ENCODE results near the gene AARSD1.
"Not testable (repeated sequence)": the region's sequence is repeated elsewhere in the genome, so short reads cannot be mapped to it uniquely, and the experiment has no call there.

Gene AARSD1

DNA sequence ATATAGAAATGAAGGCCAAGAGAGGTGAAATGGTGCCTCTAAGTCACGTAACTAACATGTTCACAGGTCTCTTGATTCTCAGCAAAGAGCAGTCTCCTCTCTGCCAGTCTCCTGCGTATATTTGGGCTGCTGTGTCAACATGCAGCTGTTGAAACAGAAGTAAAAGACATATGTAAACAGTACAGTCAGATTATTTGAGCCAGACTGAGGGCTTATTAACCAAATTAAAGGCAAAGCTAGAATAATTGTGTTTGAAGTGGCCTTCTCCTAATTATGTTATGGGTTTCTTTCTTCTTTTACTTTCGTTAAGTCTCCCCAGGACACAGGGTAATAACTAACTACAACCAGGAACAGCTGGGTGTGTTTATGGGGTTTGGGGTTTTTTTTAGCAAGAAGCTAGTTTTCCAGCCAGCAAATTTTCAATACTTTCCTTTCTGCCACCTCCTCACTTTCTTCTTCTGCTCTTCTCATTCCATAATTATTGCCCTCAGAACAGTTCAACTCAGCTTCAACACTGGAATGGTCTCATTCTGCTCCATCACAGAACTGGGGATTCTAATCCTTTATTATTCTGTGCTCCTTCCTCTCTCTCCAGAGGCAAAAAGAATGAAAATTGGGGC lies 45.2 kb downstream of the AARSD1 start:
- Histone ChIP-seq H2AFZ (ENCODE audit: low read length) (peak overlapping the region; percentile 80), H3K9ac (ENCODE audit: low read length) (peak overlapping the region; percentile 30; the same call in 1 of the 2 replicates), H3K36me3 (replicated peaks; ENCODE audit: insufficient read depth, low read length) (no peaks in the 10 kb centered on the region), H3K79me2 (ENCODE audit: low read length) (no peaks in the 10 kb centered on the region), H3K27me3 (replicated peaks; ENCODE audit: insufficient read depth, low read length) (no peaks in the 10 kb centered on the region), H3K27ac (ENCODE audit: low read length) (peak overlapping the region; percentile 66), H4K20me1 (ENCODE audit: insufficient read depth, low read length) (no peaks in the 10 kb centered on the region), H3K4me1 (ENCODE audit: low read length) (peaks cover 24% of the 10 kb centered on the region), H3K4me3 (ENCODE audit: low read length) (peak overlapping the region; percentile 38; the same call in 1 of the 2 replicates), H3K9me3 (replicated peaks; ENCODE audit: insufficient read depth, low read length) (no peaks in the 10 kb centered on the region), H3K4me2 (ENCODE audit: low read depth, low read length) (peak overlapping the region; percentile 66), H3K9me2 (replicated peaks; ENCODE audit: insufficient read depth, low read length) (no peaks in the 10 kb centered on the region), H3F3A (ENCODE audit: insufficient read depth, low read length) (peaks cover 19% of the 10 kb centered on the region)
- peak; percentile 51 for DNase-seq
- TF ChIP-seq EZH2phosphoT487 (IDR thresholded peaks at IDR 0.05; ENCODE audit: low read length) (no peak), EZH2 (optimal IDR thresholded peaks at IDR 0.05; ENCODE audit: low read depth, low read length) (no peak), CTCF (IDR thresholded peaks at IDR 0.05; ENCODE audit: low read length) (no peak)

DNA sequence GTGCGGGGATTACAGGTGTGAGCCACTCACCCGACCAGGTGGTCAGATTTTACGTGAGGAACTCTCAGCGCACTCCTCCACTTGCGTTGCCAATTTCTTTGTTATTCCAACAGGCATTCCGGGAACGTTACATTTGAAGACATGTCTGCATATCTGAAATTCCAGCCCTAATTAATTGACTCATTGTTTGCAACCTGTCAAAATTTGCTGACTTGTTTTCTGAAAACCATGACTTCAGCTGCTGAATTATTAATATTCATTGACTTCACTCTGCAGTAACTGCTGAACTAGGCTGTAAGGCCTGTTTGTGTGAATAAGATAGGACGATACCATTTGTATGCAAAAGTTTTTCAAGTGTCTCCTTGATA lies 47.0 kb downstream of the AARSD1 start:
- Histone ChIP-seq H3K9me3 (replicated peaks; ENCODE audit: insufficient read depth, low read length) (no peaks in the 10 kb centered on the region), H3K27me3 (replicated peaks; ENCODE audit: insufficient read depth, low read length) (no peaks in the 10 kb centered on the region), H3K4me3 (ENCODE audit: low read length) (no peak overlapping the region), H3K36me3 (replicated peaks; ENCODE audit: insufficient read depth, low read length) (no peaks in the 10 kb centered on the region), H3K9me2 (replicated peaks; ENCODE audit: insufficient read depth, low read length) (no peaks in the 10 kb centered on the region), H3K9ac (ENCODE audit: low read length) (no peak overlapping the region), H3K4me1 (ENCODE audit: low read length) (peaks cover 24% of the 10 kb centered on the region), H3F3A (ENCODE audit: insufficient read depth, low read length) (peaks cover 19% of the 10 kb centered on the region), H2AFZ (ENCODE audit: low read length) (no peak overlapping the region), H3K79me2 (ENCODE audit: low read length) (no peaks in the 10 kb centered on the region), H3K27ac (ENCODE audit: low read length) (no peak overlapping the region), H4K20me1 (ENCODE audit: insufficient read depth, low read length) (no peaks in the 10 kb centered on the region), H3K4me2 (ENCODE audit: low read depth, low read length) (no peak overlapping the region)
- no peak for DNase-seq
- TF ChIP-seq EZH2phosphoT487 (IDR thresholded peaks at IDR 0.05; ENCODE audit: low read length): no peak
- TF ChIP-seq EZH2 (optimal IDR thresholded peaks at IDR 0.05; ENCODE audit: low read depth, low read length): no peak
- no peak for TF ChIP-seq CTCF (IDR thresholded peaks at IDR 0.05; ENCODE audit: low read length)

GRCh38 chr17:42916388-42917235 lies 47.6 kb downstream of the AARSD1 start:
- H3K4me2 ChIP-seq (ENCODE audit: low read depth, low read length); H3K27me3 ChIP-seq (replicated peaks; ENCODE audit: insufficient read depth, low read length); H3K9ac ChIP-seq (ENCODE audit: low read length); H4K20me1 ChIP-seq (ENCODE audit: insufficient read depth, low read length); H3K4me3 ChIP-seq (ENCODE audit: low read length); H3K36me3 ChIP-seq (replicated peaks; ENCODE audit: insufficient read depth, low read length); H3K9me3 ChIP-seq (replicated peaks; ENCODE audit: insufficient read depth, low read length); H3K9me2 ChIP-seq (replicated peaks; ENCODE audit: insufficient read depth, low read length); H3K27ac ChIP-seq (ENCODE audit: low read length); H2AFZ ChIP-seq (ENCODE audit: low read length); H3K79me2 ChIP-seq (ENCODE audit: low read length); DNase-seq: not testable (repeated sequence)
- Histone ChIP-seq H3F3A (ENCODE audit: insufficient read depth, low read length) (peaks cover 19% of the 10 kb centered on the region), H3K4me1 (ENCODE audit: low read length) (peaks cover 24% of the 10 kb centered on the region)

- not testable (repeated sequence) for H3K4me2 ChIP-seq (ENCODE audit: low read depth, low read length); H2AFZ ChIP-seq (ENCODE audit: low read length); H3K4me3 ChIP-seq (ENCODE audit: low read length); H3K27ac ChIP-seq (ENCODE audit: low read length); H3K9me3 ChIP-seq (replicated peaks; ENCODE audit: insufficient read depth, low read length); H3K79me2 ChIP-seq (ENCODE audit: low read length); H3K9me2 ChIP-seq (replicated peaks; ENCODE audit: insufficient read depth, low read length); DNase-seq; H3K9ac ChIP-seq (ENCODE audit: low read length); H3K27me3 ChIP-seq (replicated peaks; ENCODE audit: insufficient read depth, low read length); H4K20me1 ChIP-seq (ENCODE audit: insufficient read depth, low read length); H3K36me3 ChIP-seq (replicated peaks; ENCODE audit: insufficient read depth, low read length)
- Histone ChIP-seq H3K4me1 (ENCODE audit: low read length) (peaks cover 13% of the 10 kb centered on the region), H3F3A (ENCODE audit: insufficient read depth, low read length) (peaks cover 17% of the 10 kb centered on the region)
Measured at GRCh38 chr17:42915288-42915687, 49.0 kb downstream of the AARSD1 start.
